B cell (primary cell): ENCODE data around the gene CDC42EP2. TPM values are rescaled to one million over a fixed set of nuclear protein-coding genes. Genes with fewer than 3 reads are reported as not detected.

Experiments
- ATAC-seq: fragments of 200-7000 bp; cut with Tn5 transposase; one replicate; pipeline ENCODE4 v1.10.0; 2021; ENCODE audit warnings: low read depth, mild to moderate bottlenecking, moderate number of reproducible peaks, moderate library complexity
- CTCF ChIA-PET: fragments of 350-600 bp; sonication (Branson Sonifier 250); formaldehyde crosslinking; loops from one replicate; lab custom pipeline; 2021; ENCODE audit warnings: antibody characterized with exemption, inconsistent platforms; lab: Charles Lee
- POLR2A ChIA-PET: fragments of 350-600 bp; sonication (Branson Sonifier 250); formaldehyde crosslinking; loops from one replicate; lab custom pipeline; 2021; ENCODE audit warnings: antibody characterized with exemption; lab: Charles Lee
- DNase-seq: peaks from one replicate; pipeline ENCODE4 v3.0.0; 2013
- H2AFZ ChIP-seq: 2 replicates; pipeline ENCODE4 v1.6.1; 2012; ENCODE audit warnings: mild to moderate bottlenecking, low read depth, low read length; ENCODE audit not compliant: insufficient read depth, poor library complexity, severe bottlenecking
- H3K27ac ChIP-seq, 2 donors: 1 replicate in 1 of 2; 2 replicates in 1 of 2; pipeline ENCODE4 v1.5.1; 2012 to 2013; ENCODE audit warnings: low read length in 2 of 2, mild to moderate bottlenecking in 2 of 2, moderate library complexity in 1 of 2
- H3K27me3 ChIP-seq, 4 experiments: fragments of 200-600 bp in 1 of 4; sonication (generic) in 1 of 4; replicated peaks in 1 of 4; 1 replicate in 2 of 4; 2 replicates in 2 of 4; pipeline versions ENCODE4 v1.6.1 to v1.7.0; 2013 to 2016; ENCODE audit warnings: low read length in 3 of 4, mild to moderate bottlenecking in 2 of 4, mixed read lengths in 1 of 4, moderate library complexity in 1 of 4; ENCODE audit not compliant: insufficient read depth in 4 of 4, control insufficient read depth in 3 of 4; ENCODE audit errors: control extremely low read depth in 1 of 4
- H3K36me3 ChIP-seq, 2 experiments: replicated peaks in 1 of 2; 1 replicate in 1 of 2; 2 replicates in 1 of 2; pipeline versions ENCODE4 v1.6.1 to v1.7.1; 2013; ENCODE audit warnings: low read length in 1 of 2; ENCODE audit not compliant: insufficient read depth in 2 of 2, control insufficient read depth in 1 of 2; ENCODE audit errors: control extremely low read depth in 1 of 2, extremely low read depth in 1 of 2
- H3K4me1 ChIP-seq, 2 donors: fragments of 200-600 bp in 1 of 2; sonication (generic) in 1 of 2; 1 replicate in 1 of 2; 2 replicates in 1 of 2; pipeline versions ENCODE4 v1.5.1 to v1.6.1; 2013 to 2017; ENCODE audit warnings: low read length in 2 of 2; ENCODE audit not compliant: control insufficient read depth in 2 of 2, insufficient read depth in 2 of 2
- H3K4me2 ChIP-seq: replicated peaks from 2 replicates; pipeline ENCODE3; 2012; ENCODE audit warnings: mild to moderate bottlenecking, low read depth, low read length; ENCODE audit not compliant: poor library complexity, severe bottlenecking
- H3K4me3 ChIP-seq, 5 experiments: fragments of 200-600 bp in 1 of 5; sonication (generic) in 1 of 5; 1 replicate in 3 of 5; 2 replicates in 2 of 5; pipeline versions ENCODE4 v1.5.1 to v1.7.0; 2011 to 2016; ENCODE audit warnings: low read length in 4 of 5, mild to moderate bottlenecking in 4 of 5, low read depth in 2 of 5, control low read depth in 1 of 5, moderate library complexity in 1 of 5; ENCODE audit not compliant: insufficient read depth in 1 of 5; ENCODE audit errors: control extremely low read depth in 1 of 5, extremely low read depth in 1 of 5
- H3K79me2 ChIP-seq: fragments of 200-600 bp; sonication (generic); one replicate; pipeline ENCODE4 v1.6.0; 2016; ENCODE audit warnings: low read length; ENCODE audit not compliant: control insufficient read depth, insufficient read depth
- H3K9ac ChIP-seq: fragments of 200-600 bp; sonication (generic); 2 replicates; pipeline ENCODE4 v1.6.1; 2017; ENCODE audit warnings: mild to moderate bottlenecking, low read length, moderate library complexity
- H3K9me3 ChIP-seq, 3 donors: one replicate each; pipeline versions ENCODE4 v1.6.1 to v1.7.1; 2013; ENCODE audit warnings: low read length in 2 of 3; ENCODE audit not compliant: control insufficient read depth in 2 of 3, insufficient read depth in 1 of 3; ENCODE audit errors: control extremely low read depth in 1 of 3
- H4K20me1 ChIP-seq: 2 replicates; pipeline ENCODE4 v1.6.0; 2012; ENCODE audit warnings: mild to moderate bottlenecking, low read length; ENCODE audit not compliant: insufficient read depth, control insufficient read depth, poor library complexity, severe bottlenecking
- H3K27ac Mint-ChIP-seq: one replicate; pipeline ENCODE4 v1.8.0; 2021; ENCODE audit warnings: mixed read lengths
- H3K27me3 Mint-ChIP-seq: one replicate; pipeline ENCODE4 v1.8.0; 2021; ENCODE audit warnings: mixed read lengths
- H3K4me1 Mint-ChIP-seq: one replicate; pipeline ENCODE4 v1.8.0; 2021; ENCODE audit warnings: mixed read lengths
- H3K4me3 Mint-ChIP-seq: one replicate; pipeline ENCODE4 v1.8.0; 2021; ENCODE audit warnings: mixed read lengths
- H3K9me3 Mint-ChIP-seq: one replicate; pipeline ENCODE4 v1.8.0; 2022; ENCODE audit warnings: mixed read lengths; ENCODE audit not compliant: insufficient read depth
- CTCF ChIP-seq: fragments of 200-600 bp; IDR thresholded peaks from one replicate; pipeline ENCODE4 v1.8.0; 2022; ENCODE audit warnings: antibody characterized with exemption, mild to moderate bottlenecking
- EZH2 ChIP-seq: IDR thresholded peaks from 2 replicates; pipeline ENCODE4 v1.6.1; 2012; ENCODE audit warnings: borderline replicate concordance, low read depth, mild to moderate bottlenecking, moderate library complexity, low read length; ENCODE audit not compliant: insufficient read depth, poor library complexity, severe bottlenecking
- WGBS: methylation state at CpG from one replicate; pipeline ENCODE4 v1.1.5; 2013; ENCODE audit warnings: missing lambda C conversion rate; ENCODE audit not compliant: insufficient coverage; 5-methylcytosine and 5-hydroxymethylcytosine counted together
- intact Hi-C: fragments of 100-400 bp; cut with micrococcal nuclease; formaldehyde crosslinking; loops from one replicate; pipeline ENCODE4 v1.10.0; 2022
- polyA plus RNA-seq: library from polyadenylated mRNA; depleted of rRNA; stranded (reverse); fragments of >200 nt; gene quantifications from 2 replicates; pipeline ENCODE4 v1.2.3, GENCODE V29; 2012
- total RNA-seq, 2 donors: library from RNA; stranded (reverse); fragments of 120-200 nt in 1 of 2; gene quantifications; 1 replicate in 1 of 2; 2 replicates in 1 of 2; pipeline versions ENCODE4 v1.2.3 to v1.2.4, GENCODE V29; 2013 to 2022

The CDC42EP2 gene
- total and polyA plus RNA-seq, 2 donors (not counting 1 experiment from before 2014, with no cell fraction given) = 0.69 to 1.1 TPM

- Histone ChIP-seq H3K27me3 (no peaks in the 10 kb centered on the region), H3K27ac (no peak overlapping the region), H3K9ac (no peak overlapping the region), H2AFZ (no peak overlapping the region), H4K20me1 (no peaks in the 10 kb centered on the region), H3K9me3 (no peaks in the 10 kb centered on the region), H3K79me2 (no peaks in the 10 kb centered on the region), H3K36me3 (peaks cover 0 to 51% of the 10 kb centered on the region in 2 experiments), H3K4me1 (peaks cover 0 to 5% of the 10 kb centered on the region in 2 donors), H3K4me3 (no peak overlapping the region), H3K4me2 (no peak overlapping the region)
- 100% methylated on average over 3 of the region's 6 CpGs for WGBS
- no peaks in the 10 kb centered on the region for H3K9me3 Mint-ChIP-seq
- H3K27me3 Mint-ChIP-seq = no peaks in the 10 kb centered on the region
- intact Hi-C loops = no loop called here
- no peak overlapping the region for H3K4me3 Mint-ChIP-seq
- DNase-seq (no peak), ATAC-seq (no peak)
- peaks cover 4% of the 10 kb centered on the region for H3K4me1 Mint-ChIP-seq
- H3K27ac Mint-ChIP-seq = no peak overlapping the region
- POLR2A ChIA-PET = no interaction called here
- TF ChIP-seq CTCF = no peak
- TF ChIP-seq EZH2 = no peak
- CTCF ChIA-PET = interaction anchor here (0.6 to 1.8 kb wide), 4 partner anchors 23 to 423 kb away, joined by 3 to 5 read pairs (median 4); no protein-coding TSS in a partner anchor
Observed at GRCh38 chr11:65288706-65289536, 25.7 kb upstream of the CDC42EP2 start.
